ENCODE data around the gene SLC44A1. TPM values are rescaled to one million over a fixed set of nuclear protein-coding genes. Genes with fewer than 3 reads are reported as not detected.

SLC44A1 gene
- polyA plus RNA-seq, 1 donor, result 16.9 TPM

DNA sequence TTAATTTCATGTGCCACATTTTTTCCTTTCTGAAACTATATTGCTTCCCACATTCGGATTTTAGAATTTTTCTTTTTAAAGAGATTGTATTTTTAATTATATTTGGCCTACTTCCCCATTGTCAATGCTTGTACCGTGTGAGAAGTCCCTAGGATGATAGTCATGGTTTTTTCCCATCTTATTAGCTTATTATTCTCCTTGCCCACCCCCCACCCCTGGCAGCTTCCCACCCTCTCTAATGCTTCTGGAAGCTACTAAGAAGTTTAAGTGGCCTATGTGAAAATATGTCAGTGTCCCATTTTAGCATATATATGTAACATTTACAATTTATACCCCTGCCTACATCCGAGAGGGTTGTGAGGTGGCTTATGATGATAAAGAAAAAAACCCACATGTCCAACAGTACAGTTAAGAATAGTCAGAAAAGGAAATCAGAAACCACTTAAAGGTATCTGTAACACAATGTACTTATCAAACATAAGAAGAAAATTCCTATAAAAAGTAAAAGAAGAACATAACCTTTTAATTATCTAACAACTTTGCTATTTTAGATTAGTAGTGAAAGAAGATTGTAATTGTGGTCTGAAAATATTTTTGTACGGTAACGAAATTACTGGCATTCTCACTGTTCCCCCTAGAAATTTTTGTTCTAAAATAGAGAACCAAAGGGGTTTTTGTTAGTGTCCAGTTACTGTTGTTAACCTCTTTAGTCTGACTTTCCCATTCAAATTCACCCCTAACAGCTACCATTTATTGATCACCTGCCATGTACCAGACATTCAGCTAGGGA, 62.1 kb downstream of the SLC44A1 start:
- no peak for DNase-seq

DNA sequence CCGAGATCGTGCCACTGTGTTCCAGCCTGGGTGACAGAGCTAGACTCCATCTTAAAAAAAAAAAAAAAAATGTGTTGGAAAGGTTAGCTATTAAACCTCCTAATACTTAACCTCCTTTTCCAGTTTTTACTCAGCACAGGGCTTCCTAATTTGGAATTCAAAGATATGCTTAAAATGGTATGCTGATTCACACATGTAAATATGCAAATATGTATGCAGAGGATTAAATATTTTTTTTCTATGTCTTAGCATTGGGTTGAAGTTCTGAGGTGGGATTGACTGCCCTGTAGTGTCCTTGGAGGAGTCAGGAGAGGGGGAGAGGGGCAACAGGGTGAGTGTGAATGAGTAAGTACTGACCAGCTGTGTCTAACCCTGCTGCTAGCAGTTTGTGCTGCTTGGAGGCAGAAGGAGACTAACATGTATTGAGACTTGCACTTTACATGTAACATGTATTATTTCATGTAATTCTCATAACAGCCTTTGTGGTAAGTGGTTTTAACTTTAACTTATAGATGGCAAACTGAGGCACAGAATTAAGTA, 63.2 kb downstream of the SLC44A1 start:
- no peak for DNase-seq

DNA sequence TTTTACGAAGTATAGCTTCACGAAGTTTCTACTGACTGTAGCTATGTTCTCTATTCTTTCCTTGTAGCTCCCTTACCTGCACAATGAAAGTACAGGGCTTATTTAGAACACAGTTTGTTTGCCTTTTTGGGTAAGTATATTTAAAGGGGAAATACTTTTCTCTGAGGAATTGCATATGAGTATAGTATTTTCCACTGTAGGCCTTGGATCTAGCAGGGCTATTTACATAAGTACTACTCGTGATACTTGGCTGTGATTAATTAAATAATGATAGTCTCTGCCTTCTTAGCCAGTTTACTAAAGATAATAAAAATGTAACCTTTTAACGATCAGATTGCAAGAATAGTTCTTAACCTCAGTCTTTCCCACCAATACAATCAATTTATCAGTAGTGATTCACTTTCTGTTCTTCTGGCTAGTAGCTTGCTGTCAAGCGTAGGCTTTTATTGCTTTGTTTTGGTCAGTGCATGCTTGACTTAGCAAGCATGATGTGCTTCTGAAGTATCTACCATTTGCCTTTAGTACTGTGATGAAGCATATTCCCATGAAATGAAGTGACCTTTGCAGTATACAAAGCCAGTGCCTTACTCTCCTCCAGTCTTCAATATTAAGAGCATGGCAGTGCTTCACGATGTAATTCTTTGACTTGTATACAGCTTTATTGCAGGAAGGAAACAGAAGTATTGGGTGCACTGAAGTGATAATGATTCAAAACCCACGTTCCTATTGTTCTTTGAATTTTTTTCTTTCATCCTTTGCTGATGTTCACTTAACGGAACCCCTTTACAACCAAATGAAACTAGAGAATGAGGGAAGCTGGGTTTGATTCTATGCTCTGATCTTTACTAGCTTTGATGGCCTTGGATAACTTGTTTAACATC, 64.2 kb downstream of the SLC44A1 start:
- DNase-seq, result no peak

DNA sequence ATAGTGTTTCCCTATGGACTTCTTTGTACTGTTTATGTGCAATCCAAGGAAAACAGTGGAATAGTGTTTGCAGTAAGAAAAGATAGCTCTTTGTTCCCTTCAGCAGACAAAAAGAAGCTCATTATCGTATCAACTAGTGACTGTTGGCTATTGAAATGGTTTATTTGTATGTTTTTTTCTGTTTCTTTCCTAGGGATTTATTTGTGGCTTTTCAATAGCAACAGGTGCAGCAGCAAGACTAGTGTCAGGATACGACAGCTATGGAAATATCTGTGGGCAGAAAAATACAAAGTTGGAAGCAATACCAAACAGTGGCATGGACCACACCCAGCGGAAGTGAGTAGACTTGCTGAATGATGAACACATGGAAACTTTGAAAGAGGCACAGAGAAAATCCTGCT, 65.1 kb downstream of the SLC44A1 start:
- DNase-seq, result no peak

DNA sequence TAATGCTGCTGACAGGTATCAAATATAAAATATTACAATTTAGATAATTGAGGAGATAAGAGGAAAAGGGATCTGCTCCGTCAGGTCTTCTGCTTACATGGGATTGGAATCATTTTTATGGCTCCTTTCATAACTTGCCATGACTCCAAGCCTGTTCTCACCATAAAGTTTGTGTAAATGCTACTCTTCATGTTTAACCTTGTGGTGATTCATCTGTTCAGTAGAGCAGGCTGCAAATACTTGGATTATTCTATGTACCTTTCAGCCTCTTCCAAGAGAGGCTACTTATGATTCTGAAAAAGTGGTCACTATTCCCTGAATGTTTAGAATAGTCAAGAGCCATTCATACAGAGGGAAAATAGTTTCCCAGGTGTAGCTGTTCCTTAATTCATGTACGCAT, 66.9 kb downstream of the SLC44A1 start:
- DNase-seq, result no peak

DNA sequence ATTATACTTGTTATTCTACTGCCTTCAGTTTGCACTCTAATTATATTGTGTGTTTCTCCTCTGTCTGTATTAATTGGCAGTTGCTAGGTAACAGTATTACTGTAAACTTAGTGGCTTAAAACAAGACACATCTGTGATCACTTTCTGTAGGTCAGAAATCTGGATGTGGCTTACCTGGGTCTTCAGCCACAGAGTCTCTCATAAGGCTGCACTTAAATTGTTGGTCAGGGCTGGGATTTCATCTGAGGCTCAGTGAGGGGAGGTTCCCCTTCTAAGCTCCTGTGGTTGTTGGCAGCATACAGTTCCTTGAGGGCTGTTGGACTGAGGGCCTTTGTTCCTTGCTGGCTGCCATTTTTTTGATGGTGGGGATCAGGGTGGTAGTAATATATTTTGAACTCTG, 68.8 kb downstream of the SLC44A1 start:
- DNase-seq, result no peak

DNA sequence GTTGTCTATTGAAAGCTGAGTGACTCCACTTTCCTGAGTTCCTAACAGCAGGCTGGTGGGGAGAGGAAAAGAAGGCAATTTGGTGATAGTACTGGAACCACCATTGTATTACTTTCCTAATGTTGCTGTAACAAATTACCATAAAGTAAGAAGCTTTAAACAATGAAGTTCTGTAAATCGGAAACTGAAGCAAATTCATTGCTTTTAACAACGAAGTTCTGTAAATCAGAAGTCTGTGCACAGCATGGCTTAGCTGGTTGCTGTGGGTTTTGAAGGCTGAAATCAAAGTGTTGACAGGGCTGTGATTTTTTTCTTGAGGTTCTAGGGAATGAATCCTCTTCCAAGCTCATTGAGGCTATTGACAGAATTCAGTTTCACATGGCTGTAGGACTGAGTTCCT, 72.3 kb downstream of the SLC44A1 start:
- DNase-seq, result no peak

DNA sequence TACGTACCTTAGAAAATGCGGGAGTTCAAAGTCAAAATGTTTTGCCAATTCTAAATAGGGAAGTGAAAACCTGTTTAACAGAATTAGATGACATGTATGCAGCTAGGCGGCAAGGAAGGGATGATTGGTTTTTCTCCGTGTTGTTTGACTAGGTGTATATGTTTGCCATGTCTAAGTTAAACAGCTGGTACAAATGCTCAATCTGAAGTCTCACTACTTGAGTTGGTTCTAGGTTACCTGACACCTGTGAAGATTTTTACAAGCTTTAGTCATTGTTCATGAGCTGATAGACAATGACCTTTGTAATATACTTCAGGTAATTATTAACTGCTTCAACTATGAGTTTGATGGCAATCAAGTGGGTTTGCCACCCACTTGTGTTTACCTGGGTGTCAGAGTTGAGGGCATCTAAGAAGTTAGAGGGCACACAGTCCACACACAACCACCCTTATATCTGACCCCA, 74.3 kb downstream of the SLC44A1 start:
- no peak for DNase-seq

DNA sequence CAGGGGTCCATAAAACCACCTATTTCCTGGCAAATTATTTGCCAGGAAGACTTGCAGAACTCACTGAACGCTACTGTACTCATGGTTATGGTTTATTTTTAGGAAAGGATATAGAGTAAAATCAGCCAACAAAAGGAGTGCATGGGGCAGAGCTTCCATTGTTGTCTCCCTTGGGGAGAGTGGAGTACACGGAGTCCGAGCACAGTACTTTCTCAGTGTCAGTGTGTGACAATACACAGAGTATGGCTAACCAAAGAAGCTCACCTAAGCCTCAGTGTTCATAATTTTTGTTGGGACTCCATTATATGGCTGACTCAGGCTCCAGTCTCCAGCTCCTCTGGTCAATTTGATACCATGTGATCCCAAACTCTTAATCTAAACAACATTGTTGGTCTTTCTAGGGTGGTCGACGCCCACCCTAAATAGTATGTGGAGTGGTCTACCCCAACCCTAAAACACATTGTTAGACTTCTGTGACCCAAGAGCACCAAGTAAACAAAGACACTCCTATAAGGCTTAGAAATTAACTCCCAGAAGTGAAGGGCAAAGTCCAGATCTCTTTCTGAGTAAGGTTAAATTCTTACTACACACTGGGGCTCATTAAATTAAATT, 74.9 kb downstream of the SLC44A1 start:
- no peak for DNase-seq

DNA sequence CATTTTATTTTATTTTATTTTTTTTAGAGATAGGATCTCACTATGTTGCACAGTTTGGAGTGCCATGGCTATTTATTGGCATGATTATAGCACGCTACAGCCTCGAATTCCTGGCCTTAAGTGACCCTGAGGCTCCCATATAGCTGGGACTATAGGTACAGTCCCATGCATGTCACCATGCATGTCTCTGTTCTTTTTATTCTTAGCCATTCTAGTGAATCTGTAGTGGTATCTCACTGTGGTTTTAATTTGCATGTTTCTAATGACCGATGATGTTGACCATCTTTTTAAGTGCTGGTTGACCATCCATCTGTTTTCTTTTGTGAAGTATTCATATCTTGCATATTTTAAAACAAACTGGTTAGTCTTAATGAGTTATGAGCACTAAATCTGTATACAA, 76.1 kb downstream of the SLC44A1 start:
- no peak for DNase-seq

DNA sequence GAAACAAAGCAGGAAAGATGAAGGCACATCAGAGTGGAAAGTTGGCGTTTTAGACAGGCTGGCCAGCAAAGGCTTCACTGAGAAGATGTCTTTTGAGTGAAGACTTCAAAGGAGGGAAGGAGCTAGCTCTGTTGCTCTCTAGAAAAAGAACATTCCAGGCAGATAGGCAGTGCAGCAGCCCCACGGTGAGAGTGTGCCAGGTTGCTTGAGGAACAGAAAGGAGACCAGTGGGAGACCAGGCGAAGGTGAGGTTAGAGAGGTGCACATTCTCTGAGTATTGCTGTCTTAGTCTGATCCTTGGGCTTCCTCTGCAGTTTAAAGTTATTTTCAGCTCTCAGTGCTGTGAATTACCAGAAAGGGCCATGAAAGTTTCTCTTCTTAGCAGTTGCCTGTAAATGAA, 83.8 kb downstream of the SLC44A1 start:
- DNase-seq, result no peak

DNA sequence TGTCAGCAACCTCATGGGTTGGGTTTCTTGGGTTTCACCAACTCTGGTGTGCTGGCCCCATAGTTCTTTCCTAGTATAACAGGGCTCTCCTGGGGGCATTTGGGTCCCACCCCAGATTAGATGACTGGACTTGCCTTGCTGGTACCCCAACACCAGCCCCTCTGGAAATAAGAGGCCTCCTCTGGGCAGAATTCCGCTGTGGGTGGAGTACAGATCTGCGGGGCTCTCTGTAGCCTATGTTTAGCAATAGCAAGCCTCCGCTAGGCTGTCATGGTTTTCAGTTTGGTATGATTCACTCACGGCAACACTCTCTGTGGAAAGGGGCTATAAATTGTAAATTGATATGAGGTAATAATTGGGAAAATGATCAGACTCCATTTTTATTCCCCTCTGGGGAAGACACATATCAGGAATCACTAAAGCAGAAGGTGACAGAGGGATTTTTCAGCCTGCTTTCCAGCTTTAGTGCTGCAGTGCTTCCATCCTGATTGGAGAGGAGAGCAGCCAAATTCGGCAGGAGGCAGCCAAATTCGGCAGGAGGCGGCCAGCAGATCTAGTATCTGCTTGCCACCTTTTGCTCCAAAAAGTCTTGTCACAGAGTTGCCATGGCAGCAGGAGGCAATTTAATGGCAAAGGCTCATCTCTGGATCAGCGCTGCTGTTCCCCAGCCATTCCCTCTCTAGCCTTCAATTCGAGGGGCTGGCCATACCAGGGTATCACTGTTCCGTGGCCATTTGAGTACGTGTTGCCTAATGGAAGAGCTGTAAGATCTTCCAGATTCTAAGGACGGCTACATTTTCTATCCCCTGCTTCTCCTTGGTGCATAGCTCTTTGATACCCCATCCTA, 84.6 kb downstream of the SLC44A1 start:
- DNase-seq, result peak; percentile 9

DNA sequence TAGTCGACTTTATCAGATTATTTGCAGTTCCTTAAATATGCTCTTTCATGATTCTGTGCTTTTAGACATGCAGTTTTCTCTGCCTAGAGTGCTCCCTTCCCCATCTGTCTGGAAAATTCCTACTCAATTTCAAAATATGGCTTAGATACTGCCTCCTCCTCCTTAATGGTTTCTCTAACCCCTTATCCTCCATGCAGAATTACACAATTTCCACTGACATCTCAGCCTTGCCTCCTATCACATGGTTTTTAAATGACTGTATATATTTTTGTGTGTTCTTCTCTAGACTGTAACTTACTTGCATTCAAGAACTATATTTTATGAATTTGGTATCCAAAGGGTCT, 85.2 kb downstream of the SLC44A1 start:
- peak; percentile 6 for DNase-seq

DNA sequence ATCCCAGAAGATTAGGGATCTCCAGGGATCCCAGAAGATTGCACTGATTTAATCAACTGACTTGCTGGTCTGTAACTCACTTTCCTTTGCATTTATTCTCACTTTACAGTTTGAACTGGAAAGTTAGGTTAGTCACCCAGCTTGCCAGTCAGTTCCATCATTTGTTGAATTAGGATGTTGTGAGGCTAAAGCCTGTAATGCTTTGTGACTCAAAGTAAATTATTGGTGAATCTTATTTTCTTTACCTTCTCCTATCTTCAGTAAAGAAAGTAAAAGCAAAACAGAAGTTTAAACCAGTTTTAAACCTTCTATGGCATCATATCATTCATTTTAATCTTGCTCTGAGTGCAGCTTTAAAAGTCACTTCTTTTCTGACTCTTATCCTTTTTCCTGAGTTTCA, 85.8 kb downstream of the SLC44A1 start:
- no peak for DNase-seq

DNA sequence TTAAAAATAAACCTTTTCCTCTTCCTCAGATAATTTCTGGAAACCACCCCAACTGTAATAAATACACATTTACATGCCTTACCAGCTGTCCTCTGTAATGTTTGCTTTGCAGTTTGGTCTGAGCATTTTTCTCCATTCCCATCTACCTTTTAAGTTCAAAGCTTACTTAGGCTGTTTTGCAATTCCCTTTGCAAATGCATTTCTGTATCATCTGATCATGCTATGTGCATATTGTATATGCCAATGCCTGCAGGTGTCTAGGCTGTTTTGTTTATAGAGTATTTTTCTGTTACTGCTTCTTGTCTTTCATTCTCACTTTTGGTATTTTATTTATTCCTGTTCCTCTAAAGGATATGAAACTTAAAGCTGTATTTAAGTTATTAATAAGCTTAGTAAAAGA, 86.3 kb downstream of the SLC44A1 start:
- DNase-seq, result no peak

DNA sequence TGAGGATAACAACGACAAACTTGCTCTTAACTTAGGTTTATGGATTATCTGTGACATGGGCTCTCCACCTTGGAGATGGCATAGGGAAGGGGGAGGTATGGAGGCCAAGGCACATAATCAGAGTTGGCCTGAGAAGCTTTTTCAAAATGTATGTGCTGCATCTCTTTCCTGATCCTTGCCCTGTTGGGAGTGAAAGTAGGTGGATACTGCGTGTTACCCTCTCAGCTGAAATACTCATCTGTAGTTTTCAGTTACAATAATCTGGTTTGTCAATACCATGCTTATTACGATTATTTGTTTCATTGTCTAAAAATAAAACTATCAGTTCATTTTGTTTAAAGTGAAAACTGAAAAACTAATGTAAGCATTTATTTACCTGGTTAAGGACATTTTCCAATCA, 86.7 kb downstream of the SLC44A1 start:
- no peak for DNase-seq

DNA sequence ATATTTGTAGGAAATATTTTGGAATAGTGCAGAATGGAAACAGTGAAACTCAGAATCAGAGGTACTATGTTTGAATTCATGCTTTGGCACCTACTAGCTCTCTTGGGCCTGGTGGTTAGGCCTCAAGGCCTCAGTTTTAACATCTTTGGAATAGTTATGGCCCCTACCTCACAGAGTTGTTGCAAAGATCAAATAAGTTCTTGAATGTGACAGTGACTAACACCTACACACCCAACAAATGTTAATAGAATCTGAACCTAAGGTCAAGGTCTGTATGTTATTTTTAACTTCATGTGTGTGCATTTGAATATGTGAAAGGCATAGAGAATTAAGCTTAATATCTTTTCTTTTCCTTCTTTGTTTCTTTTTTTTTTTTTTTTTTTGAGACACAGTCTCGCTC, 87.3 kb downstream of the SLC44A1 start:
- DNase-seq, result no peak

DNA sequence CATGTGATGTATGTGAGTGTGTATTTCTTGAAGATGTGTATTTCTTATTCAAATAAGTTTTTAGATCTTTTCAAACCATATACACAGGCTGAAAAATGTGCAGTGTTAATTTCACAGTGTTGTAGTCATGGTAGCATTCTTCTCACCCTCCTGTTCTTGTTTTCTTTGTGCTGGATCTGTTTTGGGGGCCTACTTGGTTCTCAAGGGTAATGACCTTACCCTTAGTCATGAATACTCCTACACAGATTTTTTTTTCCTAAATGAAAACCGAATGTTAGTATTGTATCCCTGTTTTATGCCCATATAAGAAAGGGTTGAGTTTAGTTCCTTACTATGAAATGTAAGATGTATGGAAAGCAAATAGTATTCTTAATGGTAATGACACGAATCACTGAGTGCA, 88.0 kb downstream of the SLC44A1 start:
- DNase-seq, result no peak

DNA sequence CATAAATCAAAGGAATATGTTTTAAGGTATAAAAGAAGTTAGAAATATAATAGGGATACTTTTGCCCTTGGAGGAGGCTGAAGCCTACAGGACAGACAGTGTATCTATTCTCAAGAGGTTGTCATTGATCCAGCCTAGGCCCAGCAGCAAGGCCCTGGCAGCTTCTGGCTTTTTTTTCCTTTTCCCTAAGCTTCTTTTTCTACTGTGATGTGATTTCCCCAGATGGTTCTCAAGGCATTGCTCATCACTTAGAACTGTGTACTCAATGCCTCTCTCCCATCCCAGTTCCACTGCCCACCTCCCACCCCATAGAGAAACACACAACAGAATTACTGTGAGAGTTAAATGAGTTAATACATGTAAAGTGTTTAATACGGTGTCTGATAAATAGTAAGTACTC, 88.6 kb downstream of the SLC44A1 start:
- DNase-seq, result no peak

DNA sequence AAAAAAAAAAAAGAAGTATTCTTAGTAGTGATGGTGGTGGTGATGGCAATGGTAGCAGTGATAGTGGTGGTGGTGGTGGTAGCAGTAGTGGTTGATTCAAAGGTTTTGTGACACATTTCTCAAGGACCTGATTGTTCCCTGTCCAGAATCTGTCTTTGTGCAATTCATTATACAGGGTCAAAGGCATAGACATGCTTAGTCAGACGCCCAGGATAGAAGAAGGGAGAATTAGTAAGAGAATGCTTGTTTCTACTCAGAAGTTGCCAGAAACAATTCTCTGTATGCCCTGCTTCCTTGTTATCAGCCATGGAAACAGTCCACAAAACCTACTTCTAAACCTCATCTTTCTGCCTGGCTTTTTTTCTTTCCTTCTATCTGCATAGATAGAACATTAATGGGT, 89.4 kb downstream of the SLC44A1 start:
- DNase-seq, result no peak

DNA sequence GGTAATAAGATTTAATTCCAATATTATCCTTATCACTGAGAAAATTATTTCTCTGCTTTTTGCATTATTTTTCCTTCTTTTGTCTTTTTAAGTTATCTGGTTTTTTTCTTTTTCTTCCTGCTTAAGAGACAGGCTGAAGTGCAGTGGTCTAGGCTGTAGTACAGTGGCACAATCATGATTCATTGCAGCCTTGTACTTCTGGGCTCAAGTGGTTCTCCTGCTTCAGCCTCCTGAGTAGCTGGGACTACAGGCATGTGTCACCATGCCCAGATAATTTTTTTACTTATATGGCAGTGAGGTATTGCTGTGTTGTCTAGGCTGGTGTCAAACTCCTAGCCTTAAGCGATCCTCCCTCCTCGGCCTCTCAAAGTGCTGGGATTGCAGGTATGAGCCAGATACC, 93.9 kb downstream of the SLC44A1 start:
- DNase-seq, result no peak

DNA sequence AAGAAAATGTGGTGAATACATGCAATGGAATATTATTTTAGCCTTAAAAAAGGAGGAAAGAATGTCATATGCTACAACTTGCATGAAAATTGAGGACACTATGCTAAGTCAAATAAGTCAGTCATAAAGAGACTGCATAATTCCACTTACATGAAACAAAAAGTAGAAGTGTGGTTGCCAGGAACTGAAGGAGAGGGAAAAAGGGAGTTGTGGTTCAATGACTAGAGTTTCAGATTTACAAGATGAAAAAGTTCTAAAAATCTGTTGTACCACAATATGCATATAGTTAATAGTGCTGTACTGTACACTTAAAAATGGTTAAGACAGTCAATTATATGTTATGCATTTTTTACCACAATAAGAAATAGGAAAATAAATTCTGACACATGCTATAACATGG, 95.4 kb downstream of the SLC44A1 start:
- no peak for DNase-seq

Measured in hindlimb muscle (tissue), 1 donor.